Left lung (tissue), 10 donors: ENCODE measurements around the gene KRTAP4-11. TPM values are rescaled to one million over a fixed set of nuclear protein-coding genes. Genes with fewer than 3 reads are reported as not detected.
"Not testable (repeated sequence)": the region's sequence is repeated elsewhere in the genome, so short reads cannot be mapped to it uniquely, and the experiment has no call there.

Experiments
- ATAC-seq: fragments of 200-7000 bp; cut with Tn5 transposase; one replicate; pipeline ENCODE4 v1.9.1; 2020; ENCODE audit warnings: moderate library complexity
- DNase-seq, 4 donors: peaks; one replicate each; pipeline ENCODE4 v3.0.0-alpha.2; 2013 to 2020
- H3K27ac ChIP-seq, 2 donors: fragments of 200-600 bp; sonication (generic) in 1 of 2; one replicate each; pipeline versions ENCODE4 v1.5.0 to v1.8.0; 2020 to 2021
- H3K27me3 ChIP-seq, 2 donors: fragments of 200-600 bp; sonication (generic) in 1 of 2; one replicate each; pipeline versions ENCODE4 v1.5.0 to v1.8.0; 2020 to 2021
- H3K36me3 ChIP-seq, 2 donors: fragments of 200-600 bp; sonication (generic) in 1 of 2; one replicate each; pipeline versions ENCODE4 v1.5.0 to v1.8.0; 2020 to 2021
- H3K4me1 ChIP-seq, 2 donors: fragments of 200-600 bp; one replicate each; pipeline ENCODE4 v1.8.0; 2021
- H3K4me3 ChIP-seq, 2 donors: fragments of 200-600 bp; sonication (generic) in 1 of 2; one replicate each; pipeline versions ENCODE4 v1.5.0 to v1.8.0; 2020 to 2021; ENCODE audit warnings: mild to moderate bottlenecking in 1 of 2
- H3K9me3 ChIP-seq, 2 donors: fragments of 200-600 bp; sonication (generic) in 1 of 2; one replicate each; pipeline versions ENCODE4 v1.5.0 to v1.8.0; 2020 to 2021
- intact Hi-C, 2 donors: fragments of 100-400 bp; cut with DNase I; formaldehyde crosslinking; loops; one replicate each; pipeline versions ENCODE4 v1.11.2 to v1.14.2; 2022
- polyA plus RNA-seq, 6 donors: library from polyadenylated mRNA; unstranded; fragments of 120-200 nt; gene quantifications; one replicate each; pipeline ENCODE4 v1.2.1, GENCODE V29; 2013; ENCODE audit not compliant: insufficient read length in 6 of 6
- total RNA-seq, 2 donors: library from RNA; stranded (reverse); fragmentation: NEBNext Ultra II Directional; extraction: Animal tissue kit (Norgen Biotek cat#: 25700); gene quantifications; one replicate each; pipeline ENCODE4 v1.2.1, GENCODE V29; 2021
- TF ChIP-seq, protein P1 (sequence below), 2 donors: fragments of 200-600 bp; sonication (generic) in 1 of 2; IDR thresholded peaks; one replicate each; pipeline versions ENCODE4 v1.5.0 to v1.8.0; 2021; ENCODE audit warnings: antibody characterized with exemption in 2 of 2
- donor health status: DM: no; HTN: yes; CAD: no.
- donor health status: DM: no; HTN: no; CAD: no.

The KRTAP4-11 gene
- total and polyA plus RNA-seq, 8 donors: 0.23 TPM; not detected in 7

- H3K4me3 ChIP-seq: no peak overlapping the region
- H3K27ac ChIP-seq: no peak overlapping the region
- H3K36me3 ChIP-seq: no peaks in the 10 kb centered on the region
- peaks cover 0 to 9% of the 10 kb centered on the region in 2 donors for H3K27me3 ChIP-seq
- TF ChIP-seq, protein P1, sequence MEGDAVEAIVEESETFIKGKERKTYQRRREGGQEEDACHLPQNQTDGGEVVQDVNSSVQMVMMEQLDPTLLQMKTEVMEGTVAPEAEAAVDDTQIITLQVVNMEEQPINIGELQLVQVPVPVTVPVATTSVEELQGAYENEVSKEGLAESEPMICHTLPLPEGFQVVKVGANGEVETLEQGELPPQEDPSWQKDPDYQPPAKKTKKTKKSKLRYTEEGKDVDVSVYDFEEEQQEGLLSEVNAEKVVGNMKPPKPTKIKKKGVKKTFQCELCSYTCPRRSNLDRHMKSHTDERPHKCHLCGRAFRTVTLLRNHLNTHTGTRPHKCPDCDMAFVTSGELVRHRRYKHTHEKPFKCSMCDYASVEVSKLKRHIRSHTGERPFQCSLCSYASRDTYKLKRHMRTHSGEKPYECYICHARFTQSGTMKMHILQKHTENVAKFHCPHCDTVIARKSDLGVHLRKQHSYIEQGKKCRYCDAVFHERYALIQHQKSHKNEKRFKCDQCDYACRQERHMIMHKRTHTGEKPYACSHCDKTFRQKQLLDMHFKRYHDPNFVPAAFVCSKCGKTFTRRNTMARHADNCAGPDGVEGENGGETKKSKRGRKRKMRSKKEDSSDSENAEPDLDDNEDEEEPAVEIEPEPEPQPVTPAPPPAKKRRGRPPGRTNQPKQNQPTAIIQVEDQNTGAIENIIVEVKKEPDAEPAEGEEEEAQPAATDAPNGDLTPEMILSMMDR (IDR thresholded peaks at IDR 0.05): no peak
- no peaks in the 10 kb centered on the region for H3K9me3 ChIP-seq
- H3K4me1 ChIP-seq: no peaks in the 10 kb centered on the region
- no peak for ATAC-seq
- intact Hi-C loops: no loop called here
- DNase-seq: no peak
Observed at GRCh38 chr17:41098481-41098880, 19.7 kb downstream of the KRTAP4-11 start.

DNA sequence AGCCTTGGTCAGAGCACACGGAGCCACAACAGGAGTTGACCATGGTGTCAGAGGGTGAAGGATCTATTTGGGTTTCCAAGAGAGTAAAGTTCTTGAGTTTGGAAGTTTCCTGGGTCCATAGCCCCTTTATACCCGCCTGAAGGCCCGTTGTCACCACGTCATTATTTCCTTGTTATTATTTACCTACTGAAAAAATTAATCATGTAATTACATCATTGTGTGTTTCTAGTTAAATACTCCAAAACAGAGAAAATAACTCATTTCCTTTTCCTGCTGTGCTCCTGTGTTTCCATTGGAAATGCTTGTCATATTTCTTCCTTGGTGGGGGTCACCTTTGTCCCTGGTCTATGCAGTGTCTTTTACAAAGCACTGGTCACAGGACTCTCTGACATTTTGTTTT, 20.1 kb downstream of the KRTAP4-11 start, which contains the start of gene KRTAP4-8:
Gene KRTAP4-8, minus strand, starts transcription at position 101 of the 400 bp plus-strand sequence. Its CDS starts 58 bp downstream, at position 43.
- no peaks in the 10 kb centered on the region for H3K9me3 ChIP-seq
- TF ChIP-seq, protein P1 (IDR thresholded peaks at IDR 0.05): no peak
- ATAC-seq (no peak), DNase-seq (no peak)
- no peaks in the 10 kb centered on the region for H3K4me1 ChIP-seq
- H3K36me3 ChIP-seq: no peaks in the 10 kb centered on the region
- intact Hi-C loops: no loop called here
- H3K27ac ChIP-seq: no peak within 1 kb of the TSS
- no peak within 1 kb of the TSS for H3K4me3 ChIP-seq
- peaks cover 0 to 9% of the 10 kb centered on the region in 2 donors for H3K27me3 ChIP-seq

DNA sequence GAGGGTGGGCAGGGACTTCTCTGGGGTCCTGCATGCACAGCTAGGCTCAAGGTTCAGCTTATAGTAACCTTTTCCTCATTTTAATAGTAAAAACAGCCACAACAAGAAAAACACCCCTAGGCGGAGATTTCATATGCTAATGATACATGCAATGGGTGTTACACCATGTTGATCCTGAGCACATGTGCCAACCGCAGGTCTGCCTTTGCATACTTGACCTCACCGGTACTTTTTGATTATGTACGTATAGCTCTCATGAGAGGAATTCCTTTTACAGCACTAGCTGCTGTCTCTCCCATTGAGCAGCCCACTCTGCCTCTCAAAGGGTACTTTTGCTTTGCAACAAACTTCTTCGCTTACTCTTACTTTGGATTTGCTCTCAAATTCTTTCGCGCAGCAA, 22.1 kb downstream of the KRTAP4-11 start:
- Histone ChIP-seq H3K27me3 (peaks cover 0 to 9% of the 10 kb centered on the region in 2 donors), H3K27ac (no peak overlapping the region), H3K4me1 (no peaks in the 10 kb centered on the region), H3K9me3 (no peaks in the 10 kb centered on the region), H3K36me3 (no peaks in the 10 kb centered on the region), H3K4me3 (no peak overlapping the region)
- TF ChIP-seq, protein P1 (IDR thresholded peaks at IDR 0.05): no peak
- intact Hi-C loops: no loop called here
- ATAC-seq (peak; percentile 31), DNase-seq (peak in 2 of 4 donors; percentile 2 to 28)

DNA sequence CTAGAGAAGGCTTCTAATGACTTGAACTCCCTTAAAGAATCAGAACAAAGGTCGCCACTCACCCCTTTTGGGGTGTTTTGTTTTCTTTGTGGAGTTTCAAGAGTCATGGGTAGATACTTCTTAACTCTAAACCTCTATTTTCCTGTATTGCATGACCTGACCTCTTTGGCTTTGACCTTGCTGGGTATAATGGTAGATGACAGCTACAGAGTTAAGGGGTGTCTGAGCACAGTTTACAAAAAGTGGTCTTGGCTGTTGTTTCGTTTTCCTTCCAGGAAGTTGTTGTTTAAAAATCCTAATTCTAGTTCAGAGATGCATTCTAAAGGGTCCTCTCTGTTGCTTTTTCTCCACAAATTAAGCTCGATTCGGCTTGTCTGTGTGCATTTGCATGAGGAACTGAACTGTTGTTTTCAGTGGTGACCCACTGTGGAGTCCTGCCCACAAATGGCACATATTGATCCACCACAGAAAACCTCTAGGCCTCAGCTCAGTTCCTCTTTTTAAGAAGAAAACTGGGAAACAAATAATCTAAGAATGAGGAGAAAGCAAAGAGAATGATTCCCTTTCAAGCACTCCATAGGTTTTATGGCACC, 29.3 kb downstream of the KRTAP4-11 start:
- H3K4me1 ChIP-seq: not testable (repeated sequence)

DNA sequence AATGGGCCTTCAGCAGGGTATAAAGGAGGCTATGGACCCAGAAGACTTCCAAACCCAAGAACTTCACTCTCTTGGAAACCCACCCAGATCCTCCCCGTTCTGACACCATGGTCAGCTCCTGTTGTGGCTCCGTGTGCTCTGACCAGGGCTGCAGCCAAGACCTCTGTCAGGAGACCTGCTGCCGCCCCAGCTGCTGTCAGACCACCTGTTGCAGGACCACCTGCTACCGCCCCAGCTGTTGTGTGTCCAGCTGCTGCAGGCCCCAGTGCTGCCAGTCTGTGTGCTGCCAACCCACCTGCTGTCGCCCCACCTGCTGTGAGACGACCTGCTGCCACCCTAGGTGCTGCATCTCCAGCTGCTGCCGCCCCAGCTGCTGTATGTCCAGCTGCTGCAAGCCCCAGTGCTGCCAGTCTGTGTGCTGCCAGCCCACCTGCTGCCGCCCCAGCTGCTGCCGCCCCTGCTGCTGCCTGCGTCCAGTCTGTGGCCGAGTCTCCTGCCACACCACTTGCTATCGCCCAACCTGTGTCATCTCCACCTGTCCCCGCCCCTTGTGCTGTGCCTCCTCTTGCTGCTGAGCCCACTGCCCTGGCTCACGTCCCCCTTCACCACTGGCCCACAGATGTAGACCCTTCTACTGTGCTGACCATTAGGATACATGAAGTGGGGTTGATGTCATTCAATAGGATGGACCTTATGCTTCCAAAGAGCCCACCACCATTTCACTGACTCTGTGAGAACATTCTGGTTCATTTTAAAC, 33.9 kb downstream of the KRTAP4-11 start, which contains the start of gene KRTAP4-7:
Gene KRTAP4-7, plus strand, starts transcription at position 51 of the 757 bp plus-strand sequence. Its CDS starts 57 bp downstream, at position 108.
- DNase-seq, H3K27ac ChIP-seq, intact Hi-C loops, H3K4me1 ChIP-seq, H3K27me3 ChIP-seq, H3K4me3 ChIP-seq, ATAC-seq, H3K9me3 ChIP-seq, H3K36me3 ChIP-seq: not testable (repeated sequence)

More for the DNA sequence above, 29.3 kb downstream of the KRTAP4-11 start:
- H3K36me3 ChIP-seq, H3K4me3 ChIP-seq, ATAC-seq, intact Hi-C loops, H3K9me3 ChIP-seq, DNase-seq, H3K27me3 ChIP-seq, H3K27ac ChIP-seq: not testable (repeated sequence)

DNA sequence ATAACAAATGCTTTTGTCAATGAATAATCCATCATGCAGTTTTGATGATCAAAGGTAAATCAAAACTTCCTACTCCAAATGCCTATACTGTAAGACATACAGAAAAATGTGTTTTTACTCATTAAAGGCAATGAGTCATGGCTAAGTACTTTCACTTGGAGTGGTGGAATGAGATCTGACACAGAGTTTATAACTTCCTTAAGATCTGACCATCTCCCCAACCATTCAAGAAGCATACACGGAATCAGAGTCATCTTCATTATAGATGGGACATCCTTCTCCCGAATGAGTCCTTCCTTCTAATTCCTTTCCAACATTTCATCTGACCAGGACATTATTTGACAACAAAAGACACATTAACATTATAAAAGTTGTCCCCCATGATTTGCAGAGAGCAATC, 34.7 kb downstream of the KRTAP4-11 start:
- H3K36me3 ChIP-seq, H3K27ac ChIP-seq, intact Hi-C loops, H3K4me1 ChIP-seq, DNase-seq, H3K27me3 ChIP-seq, H3K9me3 ChIP-seq, H3K4me3 ChIP-seq: not testable (repeated sequence)
- ATAC-seq: peak; percentile 64
